HG03457 (cell line): ENCODE data around the gene AUTS2.

ENCODE experiments used
- ATAC-seq: cut with Tn5 transposase; IDR thresholded peaks from one replicate; pipeline ENCODE4 v1.9.1; 2021; ENCODE audit warnings: moderate number of reproducible peaks; ENCODE audit not compliant: unreplicated experiment

The AUTS2 gene

DNA sequence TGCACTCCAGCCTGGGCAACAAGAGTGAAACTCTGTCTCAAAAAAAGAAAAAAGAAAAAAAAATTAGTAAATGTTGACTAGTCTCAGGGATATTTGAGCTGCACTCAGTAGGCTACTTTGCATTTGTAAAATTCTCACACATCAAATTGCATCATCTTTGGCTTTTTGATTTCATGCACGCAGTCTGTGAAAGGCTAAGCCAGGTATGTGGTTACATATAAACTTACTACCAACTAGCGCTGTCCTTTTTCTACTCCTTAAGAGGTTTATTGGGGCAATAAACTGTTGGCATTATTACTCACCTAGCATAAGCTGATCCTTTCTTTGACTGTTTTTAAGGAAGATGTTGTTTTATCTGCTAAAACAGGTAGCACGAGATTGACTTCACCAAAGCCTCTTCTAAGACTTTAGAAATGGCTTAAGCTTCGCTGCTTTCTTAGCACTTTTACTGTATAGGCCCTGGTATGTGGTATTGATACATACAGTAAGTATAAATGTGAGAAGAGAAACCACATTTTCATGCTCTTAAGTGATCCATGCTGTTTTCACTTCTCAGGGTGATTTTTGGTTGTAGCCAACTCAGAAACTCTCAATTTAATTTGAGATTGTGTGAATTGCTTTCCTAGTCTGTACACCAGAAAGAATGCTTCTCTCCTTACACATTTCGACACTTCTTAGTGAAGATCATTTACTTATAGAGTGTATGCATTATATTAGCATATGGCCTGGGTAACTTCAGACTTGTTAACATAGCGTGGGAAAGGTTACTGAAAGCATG is 323.9 kb downstream of the AUTS2 start:
- ATAC-seq: peak; percentile 70

- no peak for ATAC-seq
Measured at GRCh38 chr7:69927461-69927860, 329.2 kb downstream of the AUTS2 start.

- no peak for ATAC-seq
Measured at GRCh38 chr7:69928621-69929020, 330.3 kb downstream of the AUTS2 start.

- no peak for ATAC-seq
Measured at GRCh38 chr7:69929622-69930021, 331.3 kb downstream of the AUTS2 start.

DNA sequence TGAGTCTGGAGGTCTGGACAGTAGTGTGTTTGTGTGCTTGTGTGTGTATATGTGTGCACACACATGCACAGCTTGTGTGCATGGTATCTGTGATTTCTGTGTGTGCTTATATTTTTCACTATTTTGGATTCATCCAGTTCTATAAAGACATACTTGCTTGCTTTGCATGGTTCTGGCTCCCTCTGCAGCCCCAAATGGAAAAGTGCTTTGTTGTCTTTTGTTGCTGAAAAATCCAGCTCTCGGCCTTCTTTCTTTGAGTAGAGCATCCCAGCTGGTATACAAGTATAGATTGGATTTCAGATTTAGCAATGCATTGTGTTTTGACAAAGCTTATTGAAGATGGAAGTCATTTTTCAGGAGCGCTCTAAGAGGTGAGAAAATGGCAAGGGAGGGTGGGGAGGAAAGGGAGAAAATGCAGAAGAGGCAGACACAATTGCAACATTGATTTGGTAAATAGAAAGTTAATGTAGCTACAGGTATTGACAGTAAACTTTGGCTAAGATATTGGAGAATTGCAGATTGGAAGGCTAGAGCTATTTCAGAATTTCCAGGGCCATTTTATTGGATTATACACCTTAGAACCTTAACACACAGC is 333.9 kb downstream of the AUTS2 start:
- no peak for ATAC-seq

DNA sequence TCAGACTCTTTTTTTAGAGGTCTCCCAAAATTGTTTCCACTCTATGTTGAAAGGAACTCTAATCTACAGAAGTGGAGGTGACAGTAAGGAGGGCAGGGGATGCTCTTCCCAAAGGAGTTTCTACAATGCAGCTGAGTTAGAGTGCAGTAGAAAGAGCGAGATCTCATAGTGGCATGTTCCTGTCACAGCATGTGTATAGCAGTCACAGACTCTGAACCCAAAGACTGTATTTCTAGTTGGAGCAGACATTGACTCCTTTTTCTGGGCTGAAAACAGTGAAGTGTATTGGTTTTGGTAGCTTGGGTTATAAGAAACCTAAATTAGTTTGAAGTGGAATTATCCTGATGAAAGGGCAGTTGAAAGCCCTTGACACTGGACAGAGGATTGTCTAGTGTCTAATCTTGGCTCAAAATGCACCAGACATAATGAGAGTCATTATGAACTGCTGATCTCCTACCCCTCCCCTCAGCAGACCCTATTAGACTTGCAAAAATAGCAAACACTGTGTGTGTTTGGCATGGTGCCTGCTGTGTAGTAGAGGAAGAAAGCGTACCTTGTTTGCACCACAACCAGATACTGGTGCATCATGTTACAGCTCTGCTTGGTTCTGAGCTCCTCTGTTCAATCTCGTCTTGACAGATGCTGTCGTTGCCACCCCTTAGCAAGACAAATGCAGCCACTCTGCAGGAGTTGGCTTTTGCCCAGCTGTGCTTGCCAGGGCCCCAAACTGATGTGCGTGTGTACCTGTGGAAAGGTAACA is 336.0 kb downstream of the AUTS2 start:
- no peak for ATAC-seq

GRCh38 chr7:69935107-69935506 is 336.8 kb downstream of the AUTS2 start:
- ATAC-seq: no peak

DNA sequence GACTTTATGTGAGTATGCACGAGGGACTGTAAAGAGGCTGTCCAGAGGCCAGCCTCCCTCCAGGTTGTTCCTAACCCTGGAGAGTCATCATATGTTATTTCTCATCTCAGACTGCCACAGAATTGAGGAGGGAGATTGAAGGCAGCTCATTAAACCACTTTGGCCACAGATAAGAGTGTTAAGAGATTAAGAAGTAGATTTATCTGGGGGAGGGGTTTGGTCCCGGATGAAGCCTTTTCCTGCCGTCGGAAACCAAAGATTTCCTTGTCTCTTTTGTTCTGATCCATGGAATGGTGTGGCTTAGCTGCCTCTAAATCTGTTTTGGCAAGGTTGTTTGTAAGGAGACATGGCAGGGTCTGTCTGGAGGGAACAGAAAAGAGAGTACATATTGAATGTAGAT is 338.8 kb downstream of the AUTS2 start:
- no peak for ATAC-seq

DNA sequence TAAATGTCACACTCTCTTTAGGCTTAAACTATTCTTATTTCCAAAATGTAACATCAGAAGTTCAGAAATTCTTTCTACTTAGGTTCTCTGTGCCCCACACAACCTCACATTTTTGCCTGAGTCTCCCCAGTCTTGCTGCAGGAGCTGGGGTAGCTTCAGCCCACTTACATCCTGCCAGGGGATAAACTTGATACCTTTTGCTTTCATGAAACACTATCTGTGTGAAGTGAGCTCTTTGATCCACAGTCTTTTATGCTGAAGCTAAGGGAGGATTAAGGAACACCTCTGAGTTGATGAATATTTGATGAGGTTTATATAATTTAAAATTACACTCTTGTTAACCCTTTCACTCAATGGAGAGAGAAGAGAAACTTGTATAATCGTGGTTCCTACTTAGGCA is 341.0 kb downstream of the AUTS2 start:
- no peak for ATAC-seq

GRCh38 chr7:69941077-69941651 is 342.9 kb downstream of the AUTS2 start:
- ATAC-seq: no peak

DNA sequence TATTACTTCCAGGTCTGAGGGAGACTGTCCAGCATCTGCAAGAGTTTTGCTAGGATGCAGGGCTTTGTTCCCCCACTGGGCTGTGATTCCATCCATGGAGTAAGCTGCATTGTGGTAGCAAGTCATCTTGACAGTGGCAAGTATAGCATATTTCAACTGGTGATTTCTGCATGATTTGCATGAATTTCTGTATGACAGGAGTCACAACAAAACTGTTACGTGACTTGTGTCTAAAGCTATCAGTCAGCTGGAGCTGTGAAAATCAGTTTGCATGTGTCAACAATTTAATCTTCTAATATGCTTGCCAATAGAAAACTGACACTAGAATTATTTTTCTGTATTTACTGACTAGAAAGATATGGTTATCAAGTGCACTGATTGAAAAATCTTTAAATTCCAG is 344.3 kb downstream of the AUTS2 start:
- no peak for ATAC-seq

DNA sequence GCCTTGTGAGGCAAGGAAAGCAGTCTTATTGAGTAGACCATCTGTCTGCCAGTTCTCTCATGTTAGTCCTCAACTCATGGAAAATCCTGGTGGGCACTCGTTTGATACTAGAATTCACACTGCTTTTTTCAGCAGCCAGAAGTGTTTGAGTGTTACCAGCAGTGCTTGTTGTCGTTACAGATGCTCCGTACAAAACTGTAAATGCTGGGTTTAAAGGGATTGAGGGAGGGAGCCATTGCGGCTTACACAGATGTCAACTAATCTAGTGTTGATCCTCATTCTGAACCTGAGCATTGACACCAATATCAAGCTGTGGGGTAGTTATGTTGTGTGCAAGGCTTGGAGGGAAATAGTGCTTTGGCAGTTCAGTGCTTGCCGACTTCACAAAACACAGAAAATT is 348.6 kb downstream of the AUTS2 start:
- ATAC-seq: no peak

GRCh38 chr7:69947998-69948397 is 349.7 kb downstream of the AUTS2 start:
- ATAC-seq: no peak

GRCh38 chr7:69949122-69949521 is 350.8 kb downstream of the AUTS2 start:
- no peak for ATAC-seq

DNA sequence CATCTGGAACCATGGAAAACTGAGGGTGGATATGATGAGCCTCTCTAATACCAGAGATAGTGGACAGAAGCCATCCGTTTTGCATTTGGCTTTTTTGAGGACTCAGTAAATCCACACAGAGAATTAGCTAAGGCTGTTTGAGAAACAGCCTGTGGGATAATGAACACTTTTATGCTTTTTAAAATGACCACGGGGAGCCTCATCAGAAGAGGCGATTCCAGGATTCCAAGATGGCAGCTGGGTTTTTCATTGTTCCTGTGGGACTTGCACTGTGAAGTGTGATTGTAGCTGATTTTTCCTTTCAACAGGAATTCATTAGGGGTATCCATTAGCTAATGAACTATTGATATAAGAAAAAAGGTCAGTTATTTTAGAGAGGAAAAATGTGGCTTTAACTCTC is 353.2 kb downstream of the AUTS2 start:
- no peak for ATAC-seq

GRCh38 chr7:69953136-69954067 is 355.1 kb downstream of the AUTS2 start:
- no peak for ATAC-seq

DNA sequence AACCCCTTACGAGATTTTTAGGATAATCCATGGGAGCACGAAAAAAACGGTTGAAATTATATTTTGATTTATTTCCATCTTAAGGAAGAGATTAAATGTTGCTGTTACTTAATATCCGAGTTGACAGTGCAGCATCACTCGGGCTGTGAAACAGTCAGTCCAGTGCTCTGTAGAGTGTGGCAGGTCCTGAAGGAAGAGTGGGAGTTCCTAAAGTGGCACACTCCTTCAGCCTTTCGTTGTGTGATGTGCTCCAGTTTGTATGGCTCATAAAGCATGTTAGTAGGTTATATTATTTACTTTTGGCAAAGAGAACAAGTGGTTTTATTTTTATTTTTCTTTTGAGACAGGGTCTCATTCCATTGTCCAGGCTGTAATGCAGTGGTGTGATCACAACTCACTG is 358.3 kb downstream of the AUTS2 start:
- no peak for ATAC-seq

DNA sequence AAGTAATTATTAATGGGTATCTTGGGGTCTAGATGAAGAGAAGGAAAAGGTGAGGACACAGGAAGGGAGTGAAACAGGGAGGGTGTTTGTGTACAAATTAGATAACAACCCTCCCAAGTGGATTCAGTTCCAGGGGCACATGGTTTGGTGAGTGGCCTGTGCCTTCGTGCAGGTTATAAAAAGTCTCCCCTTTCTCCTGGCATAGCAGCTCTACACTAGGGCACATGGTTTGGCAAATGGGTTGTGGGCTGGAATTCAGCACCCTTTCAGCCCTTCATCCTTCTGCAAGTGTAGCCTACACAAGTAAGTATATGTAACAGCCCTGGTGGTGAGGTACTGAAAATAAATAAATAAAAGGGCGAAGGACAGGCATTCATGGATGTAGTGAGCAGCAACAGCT is 359.4 kb downstream of the AUTS2 start:
- ATAC-seq: no peak

DNA sequence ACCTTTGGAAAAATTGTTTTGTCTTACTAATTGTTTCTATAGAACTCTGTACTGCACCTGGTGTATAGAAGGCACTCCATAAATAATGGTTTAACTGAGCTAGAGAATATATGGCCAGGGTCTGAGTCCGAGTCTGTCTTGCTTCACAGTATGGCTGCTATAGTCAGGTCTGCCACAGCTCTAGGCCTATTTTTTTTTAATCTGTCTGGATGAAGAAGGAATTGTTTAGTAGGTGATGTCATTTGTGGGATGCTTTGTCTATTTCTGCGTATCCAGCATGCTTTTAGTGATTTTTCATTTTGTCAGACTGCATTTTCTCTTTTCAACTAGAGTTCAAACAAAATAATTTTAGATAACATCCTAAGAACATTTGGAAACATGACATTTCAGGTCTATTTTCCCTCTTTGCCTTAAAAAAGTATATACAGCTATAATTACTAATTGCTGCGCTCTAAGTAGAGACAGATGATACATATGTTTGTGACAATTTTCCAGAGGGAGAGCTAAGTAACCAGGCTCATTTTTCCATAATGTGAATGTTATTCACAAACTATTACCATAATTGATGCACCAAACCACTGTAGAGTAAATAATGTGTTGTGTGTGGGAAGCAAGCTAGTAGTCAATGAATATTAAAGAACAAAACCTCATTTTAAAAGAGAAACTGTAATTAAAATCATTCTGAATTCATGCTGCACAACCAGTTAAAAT is 361.7 kb downstream of the AUTS2 start:
- ATAC-seq: no peak

DNA sequence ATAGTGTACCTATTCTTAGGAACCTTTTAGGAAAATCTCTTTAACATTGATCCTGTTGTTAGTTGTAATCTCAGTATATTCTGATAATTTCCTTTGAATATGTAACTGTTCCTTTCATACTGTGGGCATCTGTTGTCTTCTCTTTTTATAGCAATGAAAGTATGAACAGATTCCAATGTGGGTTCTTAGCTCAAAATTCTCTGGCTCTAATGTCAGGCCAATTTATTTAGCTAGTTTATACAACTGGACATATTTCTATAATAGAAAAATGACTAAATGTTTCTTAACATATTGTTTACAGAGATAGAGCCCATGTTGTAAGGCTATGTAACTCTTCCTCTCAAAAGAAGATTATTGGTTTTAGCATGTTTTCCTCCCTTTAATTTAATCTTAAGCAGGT is 363.2 kb downstream of the AUTS2 start:
- ATAC-seq: no peak
